ENCODE measurements around the gene PLEKHM2. TPM values are rescaled to one million over a fixed set of nuclear protein-coding genes. Genes with fewer than 3 reads are reported as not detected.

The PLEKHM2 gene
- total RNA-seq (2021; ENCODE audit: unreplicated experiment) (38.5 TPM), Bru-seq, nascent RNA (percentile 62 among the genes with signal in this experiment), BruChase-seq, experiment 1, labeled RNA remaining after a 6-hour chase (percentile 72 among the genes with signal in this experiment), BruChase-seq, experiment 2, labeled RNA remaining after a 2-hour chase (percentile 63 among the genes with signal in this experiment)
- polyA plus RNA-seq (2012): 43.1 and 49.7 TPM in 2 replicates
- long read RNA-seq, full-length matches to known transcripts: 11 of 78 reads
- long read RNA-seq, partial matches to known transcripts: 63 of 78 reads
- long read RNA-seq, other reads (novel, unspliced or antisense): 4 of 78 reads

GRCh38 chr1:15684042-15684461 lies at the start of gene PLEKHM2:
Gene PLEKHM2, plus strand, starts transcription at chr1:15684320. Its CDS starts 239 bp downstream, at chr1:15684559.
- peaks cover 41% of the 10 kb centered on the region for H3K79me2 ChIP-seq (ENCODE audit: insufficient read depth, low read length)
- H3K9me3 ChIP-seq (ENCODE audit: control insufficient read depth in 1 of 2, insufficient read depth in 1 of 2, low read depth in 1 of 2, low read length in 2 of 2): no peaks in the 10 kb centered on the region
- CTCF ChIA-PET: no interaction called here
- peak within 1 kb of the TSS; percentile 76 to 87 for H3K4me3 ChIP-seq (replicated peaks in 1 of 2; ENCODE audit: low read depth in 1 of 2, low read length in 2 of 2)
- H3K9me2 ChIP-seq (ENCODE audit: insufficient read depth): no peaks in the 10 kb centered on the region
- peak within 1 kb of the TSS; percentile 82 for H2AFZ ChIP-seq (ENCODE audit: low read depth, low read length, poor library complexity, severe bottlenecking)
- no peak for DNase-seq (ENCODE audit: low read depth, low spot score)
- BruUV-seq (replicated peaks): no TSS peak
- H3K4me1 ChIP-seq (ENCODE audit: control insufficient read depth in 1 of 2, insufficient read depth in 2 of 2, low read length in 2 of 2): peaks cover 5 to 46% of the 10 kb centered on the region in 2 experiments; a peak in 3 of 4 replicates
- RAD21 ChIA-PET (ENCODE audit: low non-redundant PET in 1 of 2, low total read pairs in 2 of 2, uncharacterized antibody in 2 of 2, unreplicated experiment in 2 of 2): no interaction called here
- H3K4me2 ChIP-seq (ENCODE audit: low read length): peak within 1 kb of the TSS; percentile 96
- peak; percentile 79 for ATAC-seq
- peak within 1 kb of the TSS; percentile 86 for H3K9ac ChIP-seq (ENCODE audit: low read length)
- H3K27me3 ChIP-seq (ENCODE audit: insufficient read depth, low read length): no peaks in the 10 kb centered on the region
- intact Hi-C loops (cut with micrococcal nuclease): no loop called here
- no peaks in the 10 kb centered on the region for H4K20me1 ChIP-seq (ENCODE audit: insufficient read depth)
- peak; percentile 80 for TF ChIP-seq POLR2AphosphoS5 (IDR thresholded peaks at IDR 0.05; ENCODE audit: low read depth, low read length)
- TF ChIP-seq CEBPB (IDR thresholded peaks at IDR 0.05; ENCODE audit: low read depth): no peak
- peak; percentile 61 for TF ChIP-seq POLR2A (IDR thresholded peaks at IDR 0.05; ENCODE audit: borderline replicate concordance, extremely low read depth, insufficient read depth, insufficient read length)
- peak; percentile 81 for TF ChIP-seq ZFX (IDR thresholded peaks at IDR 0.05)
- no peak for TF ChIP-seq ZBTB33 (IDR thresholded peaks at IDR 0.05; ENCODE audit: extremely low read depth, insufficient replicate concordance, low read length)
- no peaks in the 10 kb centered on the region for H3K36me3 ChIP-seq (ENCODE audit: control insufficient read depth in 1 of 2, insufficient read depth in 2 of 2, low read length in 2 of 2)
- POLR2A ChIA-PET: no interaction called here
- H3K27ac ChIP-seq (ENCODE audit: low read depth, low read length): peak within 1 kb of the TSS; percentile 66

GRCh38 chr1:15636436-15636835 lies 47.7 kb upstream of the PLEKHM2 start:
- ChIA-PET POLR2A (no interaction called here), RAD21 (ENCODE audit: low non-redundant PET in 1 of 2, low total read pairs in 2 of 2, uncharacterized antibody in 2 of 2, unreplicated experiment in 2 of 2) (no interaction called here), CTCF (no interaction called here)
- Histone ChIP-seq H3K4me3 (replicated peaks in 1 of 2; ENCODE audit: low read depth in 1 of 2, low read length in 2 of 2) (no peak overlapping the region), H3K9me3 (ENCODE audit: control insufficient read depth in 1 of 2, insufficient read depth in 1 of 2, low read depth in 1 of 2, low read length in 2 of 2) (no peaks in the 10 kb centered on the region), H2AFZ (ENCODE audit: low read depth, low read length, poor library complexity, severe bottlenecking) (no peak overlapping the region), H3K9me2 (ENCODE audit: insufficient read depth) (no peaks in the 10 kb centered on the region), H3K36me3 (ENCODE audit: control insufficient read depth in 1 of 2, insufficient read depth in 2 of 2, low read length in 2 of 2) (peaks cover 45 to 69% of the 10 kb centered on the region in 2 experiments), H4K20me1 (ENCODE audit: insufficient read depth) (no peaks in the 10 kb centered on the region), H3K27ac (ENCODE audit: low read depth, low read length) (no peak overlapping the region), H3K27me3 (ENCODE audit: insufficient read depth, low read length) (no peaks in the 10 kb centered on the region), H3K9ac (ENCODE audit: low read length) (no peak overlapping the region), H3K79me2 (ENCODE audit: insufficient read depth, low read length) (0 out of 2 replicates have a peak, but pooled peaks cover 2% of the 10 kb centered on the region), H3K4me2 (ENCODE audit: low read length) (no peak overlapping the region), H3K4me1 (ENCODE audit: control insufficient read depth in 1 of 2, insufficient read depth in 2 of 2, low read length in 2 of 2) (no peaks in the 10 kb centered on the region)
- DNase-seq (ENCODE audit: low read depth, low spot score): no peak
- no peak for ATAC-seq
- TF ChIP-seq MAX (IDR thresholded peaks at IDR 0.05) (no peak), ZFX (IDR thresholded peaks at IDR 0.05) (no peak), RAD21 (IDR thresholded peaks at IDR 0.05; ENCODE audit: low read depth) (no peak), POLR2AphosphoS5 (IDR thresholded peaks at IDR 0.05; ENCODE audit: low read depth, low read length) (no peak), ZNF274 (IDR thresholded peaks at IDR 0.05; ENCODE audit: low read depth, low read length) (no peak), ATF3 (IDR thresholded peaks at IDR 0.05) (no peak), EZH2phosphoT487 (IDR thresholded peaks at IDR 0.05; ENCODE audit: borderline replicate concordance) (no peak), SP1 (IDR thresholded peaks at IDR 0.05; ENCODE audit: low read depth) (no peak), SRF (IDR thresholded peaks at IDR 0.05; ENCODE audit: low read depth) (no peak), CBX3 (IDR thresholded peaks at IDR 0.05; ENCODE audit: low read depth) (no peak), JUND (IDR thresholded peaks at IDR 0.05) (no peak), YY1 (IDR thresholded peaks at IDR 0.05; ENCODE audit: extremely low read depth, insufficient replicate concordance, low read depth, low read length) (no peak), SIN3A (IDR thresholded peaks at IDR 0.05; ENCODE audit: low read depth) (no peak), ELF1 (IDR thresholded peaks at IDR 0.05; ENCODE audit: borderline replicate concordance, low read depth) (no peak)
- BruUV-seq (replicated peaks): no TSS peak
- intact Hi-C loops (cut with micrococcal nuclease): no loop called here

Data from HCT116 (cell line).